Measurements from ENCODE around the gene BABAM2. TPM values are rescaled to one million over a fixed set of nuclear protein-coding genes. Genes with fewer than 3 reads are reported as not detected.

The BABAM2 gene
- total and polyA plus RNA-seq, 2 experiments from 2014 or later = 17.8 to 21.5 TPM

GRCh38 chr2:27903018-27903417, 12.5 kb downstream of the BABAM2 start:
- H3K27me3 Mint-ChIP-seq (ENCODE audit: insufficient read depth, low read depth, poor library complexity) = peaks cover 1% of the 10 kb centered on the region
- H3K4me1 ChIP-seq (ENCODE audit: insufficient read depth) = peaks cover 7% of the 10 kb centered on the region; the same call in 1 of the 2 replicates
- no peaks in the 10 kb centered on the region for H3F3A ChIP-seq (replicated peaks; ENCODE audit: low read depth)
- H3K9me2 ChIP-seq (ENCODE audit: insufficient read depth) = no peaks in the 10 kb centered on the region
- no peak overlapping the region for H3K4me3 Mint-ChIP-seq
- TF ChIP-seq REST (IDR thresholded peaks at IDR 0.05; ENCODE audit: unreplicated experiment) = no peak
- TF ChIP-seq CTCF (conservative IDR thresholded peaks at IDR 0.05; ENCODE audit: low read depth in 2 of 2) = no peak
- no peak for TF ChIP-seq POLR2AphosphoS5 (IDR thresholded peaks at IDR 0.05; ENCODE audit: low read depth)
- no peak for TF ChIP-seq CREB1 (CRISPR knock-in tag; IDR thresholded peaks at IDR 0.05; ENCODE audit: low read depth)
- no peak for TF ChIP-seq ZNF462 (CRISPR knock-in tag; IDR thresholded peaks at IDR 0.05)
- no peak for TF ChIP-seq NANOG (IDR thresholded peaks at IDR 0.05; ENCODE audit: borderline replicate concordance)
- TF ChIP-seq ETS1 (IDR thresholded peaks at IDR 0.05) = no peak
- TF ChIP-seq ZNF331 (CRISPR knock-in tag; IDR thresholded peaks at IDR 0.05; ENCODE audit: low read depth) = no peak
- TF ChIP-seq EZH2 (IDR thresholded peaks at IDR 0.05; ENCODE audit: low read depth, unreplicated experiment) = no peak
- no peak for TF ChIP-seq ZNF114 (CRISPR knock-in tag; IDR thresholded peaks at IDR 0.05)
- no peak for TF ChIP-seq STAT1 (IDR thresholded peaks at IDR 0.05; ENCODE audit: unreplicated experiment)
- no peak for TF ChIP-seq EZH2phosphoT487 (IDR thresholded peaks at IDR 0.05; ENCODE audit: unreplicated experiment)
- TF ChIP-seq JUNB (IDR thresholded peaks at IDR 0.05; ENCODE audit: unreplicated experiment) = no peak
- no peak overlapping the region for H2AFZ ChIP-seq
- H3K4me3 ChIP-seq = no peak overlapping the region
- H3K4me2 ChIP-seq = no peak overlapping the region
- no peaks in the 10 kb centered on the region for H3K79me2 ChIP-seq (replicated peaks; ENCODE audit: insufficient read depth)
- H4K20me1 ChIP-seq (replicated peaks; ENCODE audit: insufficient read depth) = no peaks in the 10 kb centered on the region
- DNase-seq (ENCODE audit: low spot score) (no peak), ATAC-seq (no peak)
- H3K27ac ChIP-seq (ENCODE audit: low read depth) = no peak overlapping the region
- no peaks in the 10 kb centered on the region for H3K9me3 Mint-ChIP-seq
- no peaks in the 10 kb centered on the region for H3K36me3 ChIP-seq (ENCODE audit: insufficient read depth)
- H3K36me3 Mint-ChIP-seq (ENCODE audit: low read depth) = no peaks in the 10 kb centered on the region
- H3K4me1 Mint-ChIP-seq = peaks cover 12% of the 10 kb centered on the region; the same call in 2 of the 3 replicates
- no peak overlapping the region for H3K27ac Mint-ChIP-seq
- no peaks in the 10 kb centered on the region for H3K27me3 ChIP-seq (ENCODE audit: insufficient read depth)
